HepG2 (cell line): Measurements from ENCODE around the gene PRR14. TPM values are rescaled to one million over a fixed set of nuclear protein-coding genes. Genes with fewer than 3 reads are reported as not detected.
A peak's percentile ranks its signal among the peaks of the same experiment; 100 is the strongest.

Experiments
- ATF7 ChIP-seq, 2 experiments: fragments of 450-650 bp in 1 of 2; sonication (generic) in 1 of 2; formaldehyde crosslinking in 1 of 2; IDR thresholded peaks; 2 replicates each; pipeline versions ENCODE4 v1.4.0 to v1.6.1; 2016 to 2020; ENCODE audit warnings: antibody characterized with exemption in 1 of 2, mild to moderate bottlenecking in 1 of 2, missing genetic modification reagents in 1 of 2
- BCL3 ChIP-seq: sonication (generic); formaldehyde crosslinking; IDR thresholded peaks from 2 replicates; pipeline ENCODE4 v1.5.1; 2020; ENCODE audit warnings: mild to moderate bottlenecking, missing genetic modification reagents, moderate library complexity
- CREM ChIP-seq, 2 experiments: sonication (generic) in 1 of 2; formaldehyde crosslinking in 1 of 2; IDR thresholded peaks; 2 replicates each; pipeline versions ENCODE4 v1.4.0 to v1.6.1; 2016 to 2020; ENCODE audit warnings: antibody characterized with exemption in 1 of 2, mild to moderate bottlenecking in 1 of 2, missing genetic modification reagents in 1 of 2
- KDM4B ChIP-seq: sonication (generic); formaldehyde crosslinking; IDR thresholded peaks from 2 replicates; pipeline ENCODE4 v1.4.0; 2020; ENCODE audit warnings: missing genetic modification reagents
- KMT2B ChIP-seq: IDR thresholded peaks from 2 replicates; pipeline ENCODE4 v1.6.1; 2016; ENCODE audit warnings: missing genetic modification reagents, missing compliant biosample characterization
- MXD4 ChIP-seq: IDR thresholded peaks from 2 replicates; pipeline ENCODE4 v1.6.1; 2016; ENCODE audit warnings: mild to moderate bottlenecking, missing biosample characterization, missing genetic modification reagents
- MZF1 ChIP-seq: sonication (generic); formaldehyde crosslinking; IDR thresholded peaks from 2 replicates; pipeline ENCODE4 v1.8.1; 2023; ENCODE audit warnings: mild to moderate bottlenecking, missing genetic modification reagents, borderline replicate concordance
- RBFOX2 ChIP-seq: fragments of 200-400 bp; formaldehyde crosslinking; IDR thresholded peaks from 2 replicates; pipeline ENCODE4 v1.6.1; 2017; ENCODE audit warnings: low read depth, mild to moderate bottlenecking, low read length
- SATB2 ChIP-seq: sonication (generic); formaldehyde crosslinking; IDR thresholded peaks from 2 replicates; pipeline ENCODE4 v1.5.0; 2020; ENCODE audit warnings: missing genetic modification reagents
- SYNCRIP ChIP-seq: fragments of 200-400 bp; formaldehyde crosslinking; IDR thresholded peaks from 2 replicates; pipeline ENCODE4 v1.6.1; 2018; ENCODE audit warnings: mild to moderate bottlenecking, low read depth, low read length; ENCODE audit not compliant: insufficient read depth
- ZKSCAN1 ChIP-seq: fragments of 150-350 bp; IDR thresholded peaks from 2 replicates; pipeline ENCODE4 v1.6.1; 2014; ENCODE audit warnings: low read length
- ZSCAN29 ChIP-seq: sonication (generic); formaldehyde crosslinking; conservative IDR thresholded peaks from 2 replicates; pipeline ENCODE4 v1.4.0; 2020; ENCODE audit warnings: mild to moderate bottlenecking, missing genetic modification reagents
- polyA plus RNA-seq, 8 experiments: library from polyadenylated mRNA; depleted of rRNA in 3 of 8; stranded (reverse) in 7 of 8; unstranded in 1 of 8; fragments of >200 nt; fragmentation: Illumina TruSeq in 4 of 8; extraction: Trizol in 4 of 8; gene quantifications; 2 replicates each; pipeline versions ENCODE4 v1.2.1 to v1.2.3, GENCODE V29; 2011 to 2016; ENCODE audit warnings: low read depth in 4 of 8, missing spikeins in 1 of 8, mixed read lengths in 1 of 8; ENCODE audit not compliant: insufficient read depth in 1 of 8
- total RNA-seq, 5 experiments: library from RNA; depleted of rRNA; stranded (reverse); fragments of >200 nt; fragmentation: Illumina TruSeq; extraction: Trizol; gene quantifications; 2 replicates each; pipeline ENCODE4 v1.2.3, GENCODE V29; 2016; ENCODE audit warnings: low read depth in 1 of 5
- TF ChIP-seq, protein P1 (sequence below): conservative IDR thresholded peaks from 2 replicates; pipeline ENCODE4 v1.6.1; 2018; ENCODE audit warnings: missing genetic modification reagents
- TF ChIP-seq, protein P2 (sequence below): IDR thresholded peaks from 2 replicates; pipeline ENCODE4 v1.6.1; 2016; ENCODE audit warnings: missing compliant biosample characterization, missing genetic modification reagents, borderline replicate concordance
- TF ChIP-seq, protein P3 (sequence below): sonication (generic); formaldehyde crosslinking; IDR thresholded peaks from 2 replicates; pipeline ENCODE4 v1.4.0; 2020; ENCODE audit warnings: missing genetic modification reagents, borderline replicate concordance
- TF ChIP-seq, protein P4 (sequence below): sonication (generic); formaldehyde crosslinking; IDR thresholded peaks from 2 replicates; pipeline ENCODE4 v1.8.1; 2023; ENCODE audit warnings: missing genetic modification reagents, inconsistent platforms, borderline replicate concordance

The PRR14 gene
- total and polyA plus RNA-seq, 2 of the 13 experiments (the other 11 are each of a cell fraction or from before 2014, with no cell fraction given), result 8.4 to 11.0 TPM

- TF ChIP-seq, protein P1, sequence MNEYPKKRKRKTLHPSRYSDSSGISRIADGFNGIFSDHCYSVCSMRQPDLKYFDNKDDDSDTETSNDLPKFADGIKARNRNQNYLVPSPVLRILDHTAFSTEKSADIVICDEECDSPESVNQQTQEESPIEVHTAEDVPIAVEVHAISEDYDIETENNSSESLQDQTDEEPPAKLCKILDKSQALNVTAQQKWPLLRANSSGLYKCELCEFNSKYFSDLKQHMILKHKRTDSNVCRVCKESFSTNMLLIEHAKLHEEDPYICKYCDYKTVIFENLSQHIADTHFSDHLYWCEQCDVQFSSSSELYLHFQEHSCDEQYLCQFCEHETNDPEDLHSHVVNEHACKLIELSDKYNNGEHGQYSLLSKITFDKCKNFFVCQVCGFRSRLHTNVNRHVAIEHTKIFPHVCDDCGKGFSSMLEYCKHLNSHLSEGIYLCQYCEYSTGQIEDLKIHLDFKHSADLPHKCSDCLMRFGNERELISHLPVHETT (CRISPR knock-in tag), result no peak
- TF ChIP-seq, protein P2, sequence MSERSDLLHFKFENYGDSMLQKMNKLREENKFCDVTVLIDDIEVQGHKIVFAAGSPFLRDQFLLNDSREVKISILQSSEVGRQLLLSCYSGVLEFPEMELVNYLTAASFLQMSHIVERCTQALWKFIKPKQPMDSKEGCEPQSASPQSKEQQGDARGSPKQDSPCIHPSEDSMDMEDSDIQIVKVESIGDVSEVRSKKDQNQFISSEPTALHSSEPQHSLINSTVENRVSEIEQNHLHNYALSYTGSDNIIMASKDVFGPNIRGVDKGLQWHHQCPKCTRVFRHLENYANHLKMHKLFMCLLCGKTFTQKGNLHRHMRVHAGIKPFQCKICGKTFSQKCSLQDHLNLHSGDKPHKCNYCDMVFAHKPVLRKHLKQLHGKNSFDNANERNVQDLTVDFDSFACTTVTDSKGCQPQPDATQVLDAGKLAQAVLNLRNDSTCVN (CRISPR knock-in tag), result peak; percentile 66; the same call in 1 of the 2 replicates
- TF ChIP-seq RBFOX2, result no peak
- TF ChIP-seq SYNCRIP, result no peak
- no peak for TF ChIP-seq BCL3 (CRISPR knock-in tag)
- no peak for TF ChIP-seq CREM (IDR thresholded peaks at IDR 0.05)
- no peak for TF ChIP-seq CREM (CRISPR knock-in tag; IDR thresholded peaks at IDR 0.05)
- TF ChIP-seq ZKSCAN1, result no peak
- no peak for TF ChIP-seq MXD4
- no peak for TF ChIP-seq KMT2B (CRISPR knock-in tag)
- TF ChIP-seq MZF1 (CRISPR knock-in tag), result no peak
- TF ChIP-seq, protein P3, sequence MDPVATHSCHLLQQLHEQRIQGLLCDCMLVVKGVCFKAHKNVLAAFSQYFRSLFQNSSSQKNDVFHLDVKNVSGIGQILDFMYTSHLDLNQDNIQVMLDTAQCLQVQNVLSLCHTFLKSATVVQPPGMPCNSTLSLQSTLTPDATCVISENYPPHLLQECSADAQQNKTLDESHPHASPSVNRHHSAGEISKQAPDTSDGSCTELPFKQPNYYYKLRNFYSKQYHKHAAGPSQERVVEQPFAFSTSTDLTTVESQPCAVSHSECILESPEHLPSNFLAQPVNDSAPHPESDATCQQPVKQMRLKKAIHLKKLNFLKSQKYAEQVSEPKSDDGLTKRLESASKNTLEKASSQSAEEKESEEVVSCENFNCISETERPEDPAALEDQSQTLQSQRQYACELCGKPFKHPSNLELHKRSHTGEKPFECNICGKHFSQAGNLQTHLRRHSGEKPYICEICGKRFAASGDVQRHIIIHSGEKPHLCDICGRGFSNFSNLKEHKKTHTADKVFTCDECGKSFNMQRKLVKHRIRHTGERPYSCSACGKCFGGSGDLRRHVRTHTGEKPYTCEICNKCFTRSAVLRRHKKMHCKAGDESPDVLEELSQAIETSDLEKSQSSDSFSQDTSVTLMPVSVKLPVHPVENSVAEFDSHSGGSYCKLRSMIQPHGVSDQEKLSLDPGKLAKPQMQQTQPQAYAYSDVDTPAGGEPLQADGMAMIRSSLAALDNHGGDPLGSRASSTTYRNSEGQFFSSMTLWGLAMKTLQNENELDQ, result no peak
- TF ChIP-seq KDM4B (CRISPR knock-in tag), result no peak
- no peak for TF ChIP-seq ZSCAN29 (CRISPR knock-in tag)
- TF ChIP-seq SATB2 (CRISPR knock-in tag), result no peak; the same call in 1 of the 2 replicates
- TF ChIP-seq ATF7 (IDR thresholded peaks at IDR 0.05), result no peak
- no peak; the same call in 1 of the 2 replicates for TF ChIP-seq ATF7 (CRISPR knock-in tag; IDR thresholded peaks at IDR 0.05)
- TF ChIP-seq, protein P4, sequence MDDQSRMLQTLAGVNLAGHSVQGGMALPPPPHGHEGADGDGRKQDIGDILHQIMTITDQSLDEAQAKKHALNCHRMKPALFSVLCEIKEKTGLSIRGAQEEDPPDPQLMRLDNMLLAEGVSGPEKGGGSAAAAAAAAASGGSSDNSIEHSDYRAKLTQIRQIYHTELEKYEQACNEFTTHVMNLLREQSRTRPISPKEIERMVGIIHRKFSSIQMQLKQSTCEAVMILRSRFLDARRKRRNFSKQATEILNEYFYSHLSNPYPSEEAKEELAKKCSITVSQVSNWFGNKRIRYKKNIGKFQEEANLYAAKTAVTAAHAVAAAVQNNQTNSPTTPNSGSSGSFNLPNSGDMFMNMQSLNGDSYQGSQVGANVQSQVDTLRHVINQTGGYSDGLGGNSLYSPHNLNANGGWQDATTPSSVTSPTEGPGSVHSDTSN, result no peak
Observed at GRCh38 chr16:30609002-30609925, 41.5 kb upstream of the PRR14 start (continued).
